ENCODE data around the gene BLOC1S4.
A peak's percentile ranks its signal among the peaks of the same experiment; 100 is the strongest.

BLOC1S4 gene

DNA sequence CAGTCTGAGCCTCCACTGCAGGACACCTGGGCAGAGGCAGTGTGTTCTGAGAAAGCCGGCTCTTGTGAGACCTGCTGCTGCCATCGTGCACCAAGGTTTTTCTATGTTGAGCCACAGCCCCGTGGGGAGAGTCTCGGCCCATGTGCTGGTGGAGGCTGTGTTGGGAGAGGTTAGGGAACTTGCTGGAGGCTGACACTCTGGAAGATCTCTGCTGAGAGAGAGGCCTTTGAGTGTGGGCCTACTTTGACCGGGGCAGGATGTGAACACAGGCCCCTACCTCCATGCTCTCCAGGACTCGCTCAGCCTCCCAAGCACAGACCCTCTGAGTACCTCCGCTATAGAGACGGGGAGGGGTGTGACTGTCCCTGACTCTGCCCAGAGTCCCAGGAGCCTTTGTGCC, 23.6 kb upstream of the BLOC1S4 start:
- DNase-seq (ENCODE audit: low read depth): no peak

DNA sequence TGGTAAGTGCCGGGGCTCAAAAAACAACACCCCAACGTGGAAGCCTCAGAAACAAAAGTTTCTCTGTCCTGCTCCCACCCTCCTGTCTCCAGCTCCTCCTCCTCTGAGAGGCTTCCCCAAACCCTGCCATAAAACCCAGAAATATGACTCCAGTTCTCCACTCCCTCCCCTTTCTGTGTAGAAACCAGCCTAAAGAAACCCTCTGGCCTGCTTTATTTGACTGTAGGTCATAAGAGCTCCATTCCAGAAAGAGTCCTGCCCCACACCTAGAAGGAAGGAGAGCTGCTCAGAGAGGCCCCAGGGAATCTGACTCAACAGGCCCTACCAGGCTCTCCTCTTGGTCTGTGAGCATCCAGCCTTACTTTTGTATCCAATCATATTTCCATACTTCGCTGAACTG, 23.2 kb upstream of the BLOC1S4 start:
- no peak for DNase-seq (ENCODE audit: low read depth)

GRCh38 chr4:6693231-6694176, 22.5 kb upstream of the BLOC1S4 start, which contains the start of gene S100P:
TSS of gene S100P (plus strand) at chr4:6693878. CDS start at chr4:6693933, 55 bp downstream.
- no peak for DNase-seq (ENCODE audit: low read depth)

DNA sequence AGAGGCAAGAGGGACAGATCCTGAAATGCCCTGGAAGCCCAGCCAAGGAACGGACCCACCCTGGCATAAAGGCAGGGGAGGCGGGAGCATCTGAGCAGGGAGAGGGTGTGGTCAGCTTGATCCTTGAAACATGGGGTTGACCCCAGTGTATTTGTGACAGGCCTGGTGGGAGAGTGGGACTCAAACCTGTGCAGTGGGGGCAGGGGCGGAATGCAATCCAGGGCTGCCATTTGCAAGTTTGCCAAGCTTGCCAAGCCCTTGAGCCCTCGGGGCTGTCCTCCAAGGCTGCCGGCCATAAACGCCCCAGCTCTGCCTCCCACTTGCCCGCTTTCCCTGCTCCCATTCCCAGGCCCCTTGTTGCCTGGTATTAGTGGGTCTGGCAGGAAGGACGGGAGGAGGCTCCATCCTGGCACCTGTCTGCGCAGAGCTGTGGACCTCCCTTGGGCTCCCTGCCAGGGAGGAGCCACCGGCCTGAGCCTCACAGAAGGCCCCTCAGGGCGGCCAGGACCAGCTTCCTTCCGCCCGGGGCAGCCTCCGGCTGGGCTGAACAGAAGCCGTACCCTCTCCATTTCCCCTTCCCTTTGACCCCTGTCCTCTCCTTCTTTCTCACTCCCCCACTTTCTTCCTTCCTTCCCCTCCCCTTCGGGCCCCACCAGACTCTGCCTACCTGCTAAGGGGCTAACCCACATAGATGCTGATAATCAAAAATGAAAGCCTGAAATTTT, 21.6 kb upstream of the BLOC1S4 start:
- DNase-seq (ENCODE audit: low read depth): no peak

DNA sequence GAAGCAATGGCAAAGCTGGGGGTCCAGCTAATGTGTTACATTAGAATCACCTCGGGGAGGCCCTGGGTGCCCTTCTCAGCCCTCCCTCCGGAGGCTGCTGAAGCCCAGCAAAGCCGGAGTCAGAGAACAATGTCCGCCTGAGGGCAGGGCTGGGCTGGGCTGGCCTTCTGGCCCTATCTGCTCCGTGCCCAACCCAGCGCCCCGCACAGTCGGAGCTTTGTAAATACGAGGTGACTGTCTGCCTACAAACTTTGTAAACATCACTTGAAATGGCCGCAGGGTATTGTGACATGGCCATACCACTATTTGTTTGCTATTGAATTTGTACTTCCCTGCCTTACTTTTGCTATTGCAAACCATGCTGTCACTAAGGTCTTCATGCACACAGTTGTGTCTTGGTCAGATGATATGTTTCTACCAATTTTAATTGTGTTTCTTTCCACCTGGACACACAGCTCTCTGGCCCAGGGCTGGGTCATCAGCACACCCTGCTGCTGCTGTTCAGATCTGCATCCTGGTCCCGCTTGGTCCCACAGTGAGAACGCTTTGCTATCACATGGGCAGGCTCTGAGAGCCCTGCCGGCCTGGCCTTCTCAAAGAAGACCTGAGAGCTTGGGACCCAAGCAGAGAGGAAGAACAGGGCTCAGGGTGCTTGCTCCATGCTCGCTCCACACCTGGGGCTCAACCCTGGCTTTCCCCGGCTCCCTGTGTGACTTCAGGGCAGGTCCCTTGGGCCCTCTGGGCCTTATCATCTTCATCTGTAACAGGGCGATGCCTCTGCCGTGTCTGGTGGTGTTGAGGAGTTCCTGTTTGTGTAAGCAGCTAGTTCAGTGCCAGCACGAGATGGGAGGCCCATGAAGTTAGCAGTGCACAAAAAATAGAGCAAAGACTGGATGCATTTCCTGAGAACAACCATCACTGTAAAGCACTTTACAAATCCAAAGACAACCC, 20.0 kb upstream of the BLOC1S4 start:
- DNase-seq (ENCODE audit: low read depth): peak; percentile 41

DNA sequence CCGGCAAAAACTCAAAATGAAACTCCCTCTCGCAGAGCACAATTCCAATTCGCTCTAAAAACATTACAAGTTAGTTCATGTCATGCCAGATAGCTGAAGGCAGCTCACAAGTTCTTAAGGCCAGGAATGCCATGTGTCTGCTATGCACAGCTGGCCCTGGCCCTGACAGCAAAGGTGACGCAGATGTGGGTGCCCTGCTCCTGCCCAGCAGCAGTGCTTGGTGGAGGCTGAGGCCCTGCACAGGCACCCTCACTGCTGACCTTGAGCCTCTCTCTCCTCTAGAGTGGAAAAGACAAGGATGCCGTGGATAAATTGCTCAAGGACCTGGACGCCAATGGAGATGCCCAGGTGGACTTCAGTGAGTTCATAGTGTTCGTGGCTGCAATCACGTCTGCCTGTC, 19.4 kb upstream of the BLOC1S4 start:
- no peak for DNase-seq (ENCODE audit: low read depth)

- no peak for DNase-seq (ENCODE audit: low read depth)
Measured at GRCh38 chr4:6697131-6697530, 18.8 kb upstream of the BLOC1S4 start.

DNA sequence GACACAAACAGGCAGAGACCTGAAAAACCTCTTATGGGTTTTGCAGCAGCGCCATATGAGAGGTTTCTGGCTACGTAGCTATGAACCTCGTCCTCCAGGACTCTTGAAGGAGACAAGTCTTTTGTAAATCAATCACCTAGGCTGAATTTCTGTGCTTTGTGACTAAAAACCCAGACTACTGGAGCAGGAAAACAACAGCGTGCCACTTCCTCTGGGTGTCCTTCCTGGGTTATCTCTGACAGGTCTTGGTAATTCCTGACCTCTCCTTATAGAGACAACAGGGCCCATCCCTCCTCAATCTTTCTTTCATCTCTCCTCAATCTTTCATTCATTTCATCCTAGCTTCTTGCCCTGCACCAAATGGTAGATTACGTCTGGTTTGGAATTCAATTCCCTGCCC, 16.6 kb upstream of the BLOC1S4 start:
- no peak for DNase-seq (ENCODE audit: low read depth)

DNA sequence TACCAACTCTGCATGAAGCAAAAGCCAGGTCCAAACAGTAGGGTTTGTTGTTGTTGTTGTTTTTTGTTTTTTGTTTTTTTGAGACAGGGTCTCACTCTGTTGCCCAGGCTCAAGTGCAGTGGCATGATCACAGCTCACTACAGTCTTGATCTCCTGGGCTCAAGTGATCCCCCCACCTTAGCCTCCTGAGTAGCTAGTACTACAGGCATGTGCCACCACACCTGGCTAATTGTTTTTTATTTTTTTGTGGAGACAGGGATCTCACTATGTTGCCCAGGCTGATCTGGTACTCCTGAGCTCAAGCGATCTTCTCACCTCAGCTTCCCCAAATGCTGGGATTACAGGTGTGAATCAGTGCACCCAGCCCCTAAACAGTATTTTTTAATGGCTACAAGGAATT, 16.1 kb upstream of the BLOC1S4 start:
- DNase-seq (ENCODE audit: low read depth): no peak

GRCh38 chr4:6701371-6701770, 14.6 kb upstream of the BLOC1S4 start:
- DNase-seq (ENCODE audit: low read depth): no peak

GRCh38 chr4:6702761-6703160, 13.2 kb upstream of the BLOC1S4 start:
- no peak for DNase-seq (ENCODE audit: low read depth)

GRCh38 chr4:6703786-6704185, 12.2 kb upstream of the BLOC1S4 start:
- no peak for DNase-seq (ENCODE audit: low read depth)

GRCh38 chr4:6705646-6706045, 10.3 kb upstream of the BLOC1S4 start:
- no peak for DNase-seq (ENCODE audit: low read depth)

DNA sequence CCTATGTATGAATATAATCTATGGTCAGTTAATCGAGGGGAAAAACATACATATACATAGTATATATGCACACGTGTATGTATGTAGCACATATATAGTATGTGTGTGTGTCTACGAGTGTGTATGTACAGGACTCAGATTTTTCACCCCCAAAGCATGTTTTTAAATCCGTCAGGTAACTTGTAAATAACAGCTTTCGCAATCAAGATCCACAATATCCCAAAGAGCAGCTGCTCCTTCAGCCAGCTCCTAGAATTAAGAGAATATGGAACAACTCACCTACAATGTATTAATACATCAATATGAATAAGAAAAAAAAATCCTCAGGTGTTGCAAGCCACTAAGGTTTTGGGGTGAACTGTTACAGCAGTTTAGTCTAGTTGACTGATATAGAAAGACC, 9.8 kb upstream of the BLOC1S4 start:
- no peak for DNase-seq (ENCODE audit: low read depth)

DNA sequence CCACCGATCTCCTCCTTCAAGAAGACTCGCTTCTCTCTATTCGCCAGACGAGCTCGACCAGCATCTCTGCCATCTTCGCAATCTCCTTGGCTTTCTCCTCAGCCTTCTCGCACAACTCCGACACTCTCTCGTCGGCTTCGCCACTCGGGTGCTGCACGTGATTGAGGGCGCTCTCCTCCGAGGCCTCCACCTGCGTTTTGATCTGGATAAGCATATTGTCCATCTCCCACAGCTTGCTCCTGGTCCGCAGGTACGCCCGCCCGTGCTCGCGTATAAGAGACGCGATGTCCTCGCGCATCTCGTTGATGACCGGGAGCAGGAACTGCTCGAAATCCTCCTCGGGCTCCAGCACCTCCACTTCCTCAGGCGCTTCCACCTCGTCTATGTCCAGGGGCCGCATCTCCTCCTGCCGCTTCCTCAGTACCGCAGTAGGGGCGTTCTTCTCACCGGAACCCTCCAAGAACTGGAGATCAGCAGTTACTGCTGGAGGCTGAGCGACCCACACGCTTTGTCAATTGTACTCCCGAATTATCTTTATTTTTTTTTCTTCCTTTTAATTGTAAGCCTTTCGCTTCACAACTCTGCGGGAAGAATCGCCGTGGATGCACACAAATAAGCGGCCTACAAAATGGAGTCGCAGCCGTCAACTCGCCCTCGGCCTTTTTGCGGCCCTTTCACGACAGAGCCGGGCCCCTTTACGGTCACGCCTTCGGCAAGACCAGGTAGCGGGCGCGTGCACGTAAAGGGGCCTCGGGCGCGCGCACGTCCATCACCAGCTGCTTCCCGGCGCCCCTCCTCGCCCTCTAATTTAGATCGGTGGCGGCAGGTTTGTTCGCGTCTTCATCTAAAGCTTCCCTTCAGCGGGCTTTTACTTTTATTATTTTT, 6.5 kb upstream of the BLOC1S4 start, which contains the start of gene MRFAP1L1:
Gene MRFAP1L1, minus strand, starts transcription at position 636 of the 885 bp plus-strand sequence. Its CDS starts 236 bp downstream, at position 400.
- peak; percentile 97 for DNase-seq (ENCODE audit: low read depth)

DNA sequence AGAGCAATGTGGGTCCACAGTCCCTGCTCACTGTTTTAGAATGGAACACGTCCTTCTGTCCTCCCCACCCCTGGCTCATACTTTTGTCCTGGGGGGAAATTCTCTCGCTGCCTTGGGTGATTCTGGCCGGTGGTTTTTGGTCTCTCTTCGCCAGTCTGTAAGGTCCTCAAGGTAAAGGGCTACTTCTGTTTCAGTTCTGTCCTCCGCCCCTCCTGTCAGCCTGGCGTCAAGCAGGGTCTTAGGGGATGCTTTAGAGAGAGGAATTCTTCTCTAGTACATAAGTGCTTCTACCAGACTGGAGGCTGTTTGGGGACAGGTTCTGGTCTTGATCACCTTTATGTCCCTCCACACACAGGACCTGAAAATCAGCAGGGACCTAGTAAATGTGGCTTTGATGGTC, 5.7 kb upstream of the BLOC1S4 start:
- DNase-seq (ENCODE audit: low read depth): no peak

DNA sequence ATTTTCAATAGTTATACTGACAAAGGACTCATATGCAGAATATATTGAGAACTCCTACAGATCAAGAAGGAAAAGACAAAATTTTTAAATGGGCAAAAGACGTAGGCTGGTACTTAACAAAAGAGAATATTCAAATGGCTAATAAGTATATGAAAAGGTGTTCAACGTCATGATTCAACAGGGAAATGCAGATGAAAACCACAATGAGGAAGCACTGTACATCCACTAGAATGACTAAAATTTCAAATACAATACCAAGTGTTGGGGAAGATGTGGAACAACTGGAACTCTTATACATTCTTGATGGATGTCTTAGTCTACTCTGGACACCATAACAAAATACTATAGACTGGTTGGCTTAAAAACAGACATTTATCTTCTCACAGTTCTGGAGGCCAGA, 5.0 kb upstream of the BLOC1S4 start:
- no peak for DNase-seq (ENCODE audit: low read depth)

DNA sequence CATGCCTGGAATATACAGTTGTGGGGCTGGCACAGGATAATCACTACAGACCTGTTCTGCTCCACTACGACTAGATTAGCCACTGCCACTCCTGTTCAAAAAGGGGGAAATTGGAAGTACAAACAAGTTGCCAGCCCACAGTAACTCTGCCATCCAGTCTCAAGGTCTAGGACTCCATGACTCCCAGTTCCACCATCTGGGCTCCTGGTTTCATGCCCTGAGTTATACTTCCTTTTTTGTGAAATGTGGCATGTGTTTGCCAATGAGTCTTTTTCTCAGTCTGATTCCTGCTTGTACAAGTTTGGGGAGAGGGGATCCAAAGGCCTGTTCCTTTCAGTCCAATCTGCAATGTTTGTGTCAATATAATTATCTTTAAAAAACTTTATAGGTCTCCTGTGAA, 1.0 kb upstream of the BLOC1S4 start:
- DNase-seq (ENCODE audit: low read depth): no peak

DNA sequence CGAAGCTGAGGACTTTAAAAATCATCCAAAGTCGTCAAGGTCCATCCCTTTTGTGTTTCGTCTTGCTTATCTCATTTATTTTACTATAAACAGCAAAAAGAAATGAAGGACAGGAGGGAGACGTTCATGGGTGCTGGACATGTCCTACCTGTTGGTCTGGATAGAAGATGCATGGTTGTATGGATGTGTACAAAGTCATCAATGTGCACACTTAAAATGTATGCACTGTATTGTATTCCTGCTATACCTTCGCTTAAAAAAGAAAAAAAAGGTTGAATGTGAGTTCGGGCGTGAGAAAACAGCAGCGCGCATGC, 313 bp upstream of the BLOC1S4 start:
- no peak for DNase-seq (ENCODE audit: low read depth)

DNA sequence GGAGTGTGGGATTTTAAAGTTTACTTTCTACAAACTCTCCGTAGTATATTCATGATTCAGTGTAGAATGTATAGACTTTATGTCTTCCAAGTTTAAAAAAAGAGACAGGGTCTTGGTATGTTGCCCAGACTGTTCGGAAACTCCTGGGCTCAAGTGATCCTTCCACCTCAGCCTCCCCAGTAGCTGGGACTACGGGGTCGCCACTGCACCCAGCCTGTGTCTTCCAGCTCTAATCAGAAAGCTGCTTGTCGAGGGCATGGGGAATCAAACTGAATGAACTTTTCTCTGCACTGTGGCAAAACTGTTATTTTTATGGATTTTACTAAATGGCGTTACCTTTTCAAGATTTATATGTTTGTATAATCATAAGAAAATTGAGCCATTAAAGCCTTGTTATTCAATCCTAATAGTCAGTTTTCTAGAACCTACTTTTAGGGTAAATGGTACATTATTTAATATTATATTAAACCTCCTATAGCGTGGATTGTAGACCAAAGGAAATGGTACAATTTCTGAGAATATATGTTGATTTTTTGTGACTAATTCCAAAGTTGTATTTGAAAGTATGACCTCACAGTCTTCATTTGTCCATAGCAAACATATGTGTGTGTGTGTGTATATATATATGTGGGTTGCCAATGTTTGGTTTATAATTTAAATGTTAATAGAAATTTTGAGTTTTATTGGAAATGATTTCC, 1.1 kb downstream of the BLOC1S4 start:
- no peak for DNase-seq (ENCODE audit: low read depth)
